CD1c-positive myeloid dendritic cell (primary cell): ENCODE results near the gene NME3.
A peak's percentile ranks its signal among the peaks of the same experiment; 100 is the strongest.

Experiments
- DNase-seq: peaks from one replicate; pipeline ENCODE4 v3.0.0-alpha.2; 2016; ENCODE audit errors: extremely low spot score

NME3 gene

DNA sequence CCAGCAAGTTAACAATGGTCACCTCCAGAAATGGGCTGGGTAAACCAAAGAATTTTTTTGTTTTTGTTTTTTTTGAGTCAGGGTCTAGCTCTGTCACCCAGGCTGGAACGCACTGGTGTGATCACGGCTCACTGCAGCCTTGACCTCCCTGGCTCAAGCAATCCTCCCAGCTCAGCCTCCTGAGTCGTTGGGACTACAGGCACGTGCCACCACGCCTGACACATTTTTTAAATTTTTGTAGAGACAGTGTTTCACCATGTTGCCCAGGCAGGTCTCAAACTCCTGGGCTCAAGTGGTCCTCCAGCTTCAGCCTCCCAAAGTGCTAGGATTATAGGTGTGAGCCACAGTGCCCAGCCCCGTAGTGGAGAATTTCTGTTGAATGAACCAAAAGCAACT lies 9.3 kb upstream of the NME3 start:
- no peak for DNase-seq

DNA sequence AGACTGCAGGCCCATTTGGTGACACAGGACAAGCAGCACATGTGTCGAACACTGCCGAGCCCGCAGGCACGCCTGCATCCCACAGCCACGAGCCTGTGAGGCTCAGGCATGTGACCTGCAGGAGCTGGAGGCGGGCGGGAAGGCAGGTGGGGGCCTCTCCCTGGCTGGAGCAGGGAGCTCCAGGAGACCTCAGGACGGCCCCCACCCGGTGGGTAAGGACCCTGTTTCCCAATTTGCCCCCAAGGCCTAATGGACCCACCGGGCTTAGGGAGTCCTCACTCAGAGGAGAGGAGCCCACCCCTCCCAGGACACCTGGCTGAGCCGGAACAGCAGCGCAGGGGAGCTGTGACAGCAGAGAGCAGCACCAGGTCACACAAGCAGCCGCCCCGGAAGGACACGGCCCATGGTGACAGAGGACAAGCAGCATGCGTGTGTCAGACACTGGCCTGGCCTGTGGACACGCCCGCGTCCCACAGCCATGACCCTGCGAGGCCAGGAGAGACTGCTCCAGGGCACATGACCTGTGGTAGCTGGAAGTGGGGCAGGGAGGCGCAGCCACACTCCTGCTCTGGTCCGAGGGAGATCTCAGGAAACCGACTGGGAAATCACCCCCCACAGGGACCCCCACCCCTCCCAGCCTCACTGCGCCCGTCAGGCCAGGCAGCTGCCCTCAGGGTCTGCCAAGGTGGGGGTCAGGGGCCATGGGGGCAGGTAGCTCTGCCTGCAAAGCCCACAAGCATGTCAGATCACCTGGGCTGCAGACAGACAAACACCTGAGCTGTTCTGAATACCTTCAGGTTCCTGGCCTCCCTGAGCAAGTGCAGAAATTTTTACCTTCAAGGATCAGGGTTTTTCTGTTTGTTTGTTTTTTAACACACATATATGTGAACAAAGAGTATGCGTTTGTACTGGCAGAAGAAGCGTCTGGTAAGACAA lies 8.7 kb upstream of the NME3 start:
- DNase-seq, result no peak

DNA sequence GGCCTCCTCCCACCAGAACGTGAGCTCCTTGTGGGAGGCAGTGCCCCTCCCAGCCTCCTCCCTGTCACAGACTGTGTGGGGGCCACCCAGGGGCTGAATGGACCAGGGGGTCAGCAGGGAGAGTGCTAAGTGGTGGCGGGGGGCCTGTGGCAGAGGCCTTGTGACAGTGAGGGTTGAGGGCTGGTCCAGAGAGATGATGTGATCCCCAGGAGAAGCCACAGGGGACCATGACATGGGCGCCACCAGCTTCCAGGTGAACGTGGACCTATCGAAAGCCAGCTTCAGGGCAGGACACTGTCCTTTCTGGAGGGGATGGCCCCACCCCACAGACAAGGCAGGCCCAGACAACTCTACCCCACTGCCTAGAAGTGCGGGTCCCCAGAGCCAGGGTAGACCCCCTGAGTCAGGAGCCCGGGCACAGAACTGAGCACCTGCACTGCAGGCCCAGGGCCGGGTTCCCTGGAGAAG lies 7.9 kb upstream of the NME3 start:
- DNase-seq, result no peak

DNA sequence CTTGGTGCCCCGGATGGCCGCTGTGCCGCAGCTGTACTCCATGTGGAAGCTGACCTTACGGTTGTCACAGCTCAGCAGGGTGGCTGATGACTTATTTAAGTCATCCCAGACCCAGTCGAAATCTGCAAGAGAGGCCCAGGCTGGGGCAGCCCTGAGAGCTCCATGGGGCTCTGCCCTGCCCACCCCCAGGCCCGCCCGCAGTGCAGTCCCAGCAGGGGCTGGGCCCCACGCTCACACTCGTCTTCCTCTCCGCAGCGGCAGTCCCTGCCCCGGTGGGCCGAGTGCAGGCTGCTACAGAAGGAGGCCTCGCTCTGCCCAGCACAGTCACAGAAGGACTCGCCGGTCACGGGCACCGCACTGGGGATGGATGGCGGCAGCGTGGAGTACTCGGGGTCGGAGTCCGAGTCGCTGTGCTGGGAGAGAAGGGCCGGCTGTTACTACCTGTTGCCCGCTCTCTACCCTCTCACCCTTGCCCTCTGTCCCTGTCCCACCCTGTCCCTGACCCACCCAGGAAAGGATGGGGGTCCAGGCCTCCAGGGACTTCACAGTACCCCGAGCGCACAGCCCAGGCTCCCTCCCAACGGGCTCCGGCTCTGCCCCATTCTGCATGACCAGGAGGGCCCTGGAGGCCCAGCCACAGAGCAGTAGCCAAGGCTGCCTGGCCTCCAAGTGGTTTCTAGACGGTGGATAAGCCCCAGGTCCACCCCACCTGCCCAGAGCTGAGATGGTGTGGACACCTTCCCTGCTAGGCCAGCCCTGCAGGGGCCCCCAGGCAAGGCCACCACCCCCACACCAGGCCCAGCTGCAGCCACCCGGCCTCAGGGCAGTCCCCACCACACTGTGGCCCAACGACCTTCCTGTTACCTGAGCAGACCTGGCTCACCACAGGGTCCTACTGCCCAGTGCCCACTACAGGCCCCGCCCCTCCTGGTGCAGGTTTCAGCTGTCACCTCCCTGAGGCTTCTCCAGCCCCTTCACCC lies 7.1 kb upstream of the NME3 start:
- no peak for DNase-seq

DNA sequence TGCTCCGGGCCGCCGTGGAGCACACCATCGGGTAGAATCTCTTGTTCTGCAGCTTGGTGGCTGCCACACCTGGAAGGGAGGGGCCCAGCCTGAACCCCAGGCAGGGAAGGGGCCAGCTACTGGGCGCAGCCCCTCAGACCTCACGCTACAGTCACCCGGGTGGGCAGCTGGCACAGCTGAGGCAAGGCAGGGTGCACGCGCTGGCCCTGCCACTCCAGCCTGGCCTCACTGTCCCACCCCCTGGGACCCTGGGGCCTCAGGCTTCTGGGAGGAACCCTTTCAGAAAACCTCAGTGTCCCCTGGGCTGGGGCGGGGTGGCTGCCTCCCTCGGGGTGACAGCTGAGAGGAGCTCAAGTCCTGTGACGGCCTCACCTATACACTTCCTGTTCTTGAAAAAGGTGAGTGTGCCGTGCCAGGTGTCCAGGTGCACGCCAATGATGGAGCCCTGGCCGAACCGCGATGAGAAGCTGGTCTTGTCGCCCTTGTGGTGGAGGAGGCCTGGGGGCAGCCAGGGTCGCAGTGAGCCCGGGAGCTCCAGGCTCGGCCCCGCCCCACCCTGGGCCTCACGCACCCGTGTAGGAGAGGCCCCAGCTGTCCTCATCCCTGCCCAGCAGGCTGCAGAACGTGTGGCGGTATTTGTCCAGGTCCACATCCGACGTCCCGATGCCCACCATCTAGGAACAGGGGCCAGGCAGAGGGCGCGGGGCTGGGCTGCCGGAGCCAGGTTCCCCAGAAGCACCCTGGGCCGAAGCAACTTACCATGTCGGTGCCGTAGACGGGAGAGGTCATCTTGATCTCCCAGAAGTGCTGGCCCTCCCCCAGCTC lies 6.2 kb upstream of the NME3 start:
- DNase-seq, result no peak

DNA sequence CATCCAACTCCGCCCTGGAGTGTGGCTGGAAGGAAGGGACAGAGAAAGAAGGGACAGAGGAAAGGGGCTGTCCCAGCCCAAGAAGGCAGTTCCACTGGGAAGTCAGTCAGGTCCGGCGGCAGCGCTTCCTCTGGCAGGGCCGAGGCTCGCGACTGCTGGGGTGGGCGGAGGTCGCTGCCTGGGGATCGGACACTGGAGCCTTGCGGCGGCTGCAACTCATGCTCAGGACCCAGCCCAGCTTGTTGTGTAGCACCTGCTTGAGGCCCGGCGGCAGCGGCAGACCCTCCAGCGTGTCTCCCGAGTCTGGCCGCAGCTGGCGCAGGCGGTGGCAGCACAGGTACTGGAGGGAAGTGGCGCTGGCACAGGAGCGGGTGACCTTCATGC lies 5.6 kb upstream of the NME3 start:
- no peak for DNase-seq

DNA sequence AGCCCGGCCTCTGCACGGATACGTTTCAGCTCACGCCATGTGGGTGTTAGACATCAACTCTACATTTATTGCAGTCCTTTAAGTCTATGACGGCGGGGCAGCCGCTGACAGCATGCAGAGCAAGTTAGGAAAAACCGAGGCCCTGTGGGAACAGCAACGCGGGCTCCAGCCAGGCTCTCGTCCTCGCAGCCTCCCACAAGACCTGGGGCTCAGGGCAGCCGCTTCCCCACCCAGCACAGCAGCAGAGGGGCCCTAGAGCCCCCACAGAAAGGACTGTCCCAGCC lies 5.3 kb upstream of the NME3 start:
- DNase-seq, result no peak

DNA sequence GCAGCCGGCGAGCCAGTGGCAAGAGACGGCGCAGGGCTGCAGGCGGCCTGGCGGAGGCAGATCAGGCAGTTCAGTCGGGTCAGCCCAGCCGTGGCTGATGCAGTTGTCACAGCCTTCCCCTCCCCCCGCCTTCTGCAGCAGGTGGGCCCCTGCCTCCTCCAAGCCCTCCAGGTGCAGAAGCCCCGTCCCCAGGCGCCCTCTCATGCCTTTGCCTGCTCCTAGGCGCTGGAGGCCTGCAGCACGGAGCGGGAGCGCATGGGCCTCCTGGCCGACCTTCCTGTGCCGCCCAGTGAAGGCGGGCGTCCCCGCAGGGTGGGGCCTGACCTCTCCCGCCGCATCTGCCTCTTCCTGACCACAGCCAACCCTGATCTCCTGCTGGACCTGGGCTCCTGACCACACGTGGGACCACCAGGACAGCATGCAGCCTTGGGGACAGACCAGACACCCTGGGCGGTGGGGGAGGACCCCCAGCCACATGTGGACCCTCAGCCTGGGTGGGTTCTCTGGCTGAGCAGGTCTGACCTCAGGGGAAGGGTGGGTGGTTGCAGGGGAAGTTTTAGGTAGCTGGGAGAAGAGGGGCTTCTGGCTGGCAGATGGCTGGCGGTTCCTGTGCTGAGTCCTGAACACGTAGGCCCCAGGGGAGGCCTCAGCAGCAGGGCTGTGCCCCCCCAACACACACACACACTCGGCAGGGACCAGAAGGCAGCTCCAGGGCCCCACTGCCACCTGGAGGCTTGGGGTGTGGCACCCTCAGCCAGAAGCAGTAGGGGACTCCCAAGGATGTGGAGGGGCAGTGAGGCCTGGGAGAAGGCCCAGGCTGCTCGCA lies 4.7 kb upstream of the NME3 start:
- no peak for DNase-seq

DNA sequence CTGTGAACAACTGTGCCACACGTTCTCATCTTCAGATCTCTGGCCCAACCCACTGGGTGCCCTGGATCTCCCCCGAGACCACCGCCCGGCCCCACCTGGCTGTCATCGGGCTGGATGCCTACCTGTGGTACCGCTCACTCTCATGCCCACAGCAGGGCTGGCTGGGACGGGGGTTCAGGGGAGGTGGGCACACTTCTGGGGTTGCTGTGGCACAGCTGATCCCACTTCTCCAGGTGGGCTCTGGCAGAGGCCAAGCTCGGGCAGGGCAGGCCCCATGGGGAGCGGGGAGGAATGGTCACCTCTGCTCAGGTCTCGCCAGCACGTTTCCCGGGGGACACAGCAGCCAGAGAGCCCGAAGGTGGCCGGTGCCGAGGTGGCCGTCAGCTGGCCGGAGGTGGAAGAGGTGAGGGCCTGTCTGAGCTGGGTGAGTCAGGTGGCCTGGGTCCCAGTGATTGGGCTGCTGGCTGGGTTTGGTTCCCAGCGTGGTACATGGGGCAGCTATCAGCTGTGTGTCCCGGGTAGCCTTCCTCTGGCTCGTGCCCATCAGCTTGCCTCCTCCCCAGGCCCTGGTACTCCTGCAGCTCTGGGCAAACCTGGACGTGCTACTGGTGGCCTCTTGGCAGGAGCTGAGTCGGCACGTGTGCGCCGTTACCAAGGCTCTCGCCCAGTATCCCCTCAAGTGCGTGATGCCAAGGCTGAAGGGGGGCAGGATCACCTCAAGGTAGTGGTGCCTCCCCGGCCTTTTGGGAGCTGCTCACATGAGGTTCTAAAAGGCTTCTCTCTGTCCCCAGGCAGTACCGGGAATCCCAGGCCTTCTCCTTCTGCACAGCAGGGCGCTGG lies 3.9 kb upstream of the NME3 start:
- DNase-seq, result no peak

DNA sequence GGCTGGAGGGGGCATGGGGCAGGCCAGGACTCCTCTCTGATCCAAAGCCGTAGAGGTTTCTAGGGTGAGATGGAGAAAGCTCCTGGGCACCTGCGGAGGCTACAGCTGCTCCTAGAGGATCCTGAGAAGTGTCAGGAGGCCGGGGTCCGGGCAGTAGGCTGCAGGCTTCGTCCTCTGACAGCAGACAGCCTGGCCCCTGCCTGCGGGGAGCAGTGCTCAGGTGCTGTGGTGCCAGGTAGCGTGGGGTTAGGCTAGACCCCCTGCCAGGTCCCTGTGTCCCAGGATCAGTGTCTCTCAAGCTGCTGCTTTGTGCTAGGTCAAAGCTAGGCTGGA lies 3.1 kb upstream of the NME3 start:
- no peak for DNase-seq

DNA sequence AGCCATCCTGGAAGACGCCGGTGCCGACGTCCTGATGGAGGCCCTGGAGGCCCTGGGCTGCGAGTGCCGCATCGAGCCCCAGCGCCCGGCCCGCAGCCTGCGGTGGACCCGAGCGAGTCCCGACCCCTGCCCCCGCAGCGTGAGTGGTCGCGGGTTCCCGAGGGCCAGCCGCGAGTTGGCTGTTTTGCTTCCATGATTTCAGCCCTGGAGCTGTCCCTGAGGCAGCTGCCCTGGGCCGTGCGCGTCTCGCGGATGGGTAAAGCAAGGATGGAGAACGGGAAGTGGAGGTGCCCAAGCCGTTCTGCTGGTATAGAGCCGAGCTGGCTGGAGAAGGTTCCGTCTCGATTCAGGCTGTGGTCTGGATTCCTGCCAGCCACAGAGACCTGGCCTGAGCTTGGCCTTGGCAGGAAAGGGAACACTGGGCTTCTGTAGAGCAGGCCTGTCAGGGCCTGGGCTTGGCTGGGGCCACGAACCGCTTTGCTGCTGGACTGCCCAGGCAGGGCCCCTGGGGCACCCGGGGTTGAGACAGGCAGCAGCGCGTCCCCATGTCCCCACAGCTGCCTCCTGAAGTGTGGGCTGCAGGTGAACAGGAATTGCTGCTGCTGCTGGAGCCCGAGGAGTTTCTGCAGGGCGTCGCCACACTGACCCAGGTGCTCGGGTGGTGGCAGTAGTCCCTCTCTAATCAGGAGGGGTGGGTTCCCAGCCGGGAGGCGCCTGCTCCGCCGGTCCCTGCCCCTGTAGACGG lies 2.5 kb upstream of the NME3 start:
- peak; percentile 58 for DNase-seq

DNA sequence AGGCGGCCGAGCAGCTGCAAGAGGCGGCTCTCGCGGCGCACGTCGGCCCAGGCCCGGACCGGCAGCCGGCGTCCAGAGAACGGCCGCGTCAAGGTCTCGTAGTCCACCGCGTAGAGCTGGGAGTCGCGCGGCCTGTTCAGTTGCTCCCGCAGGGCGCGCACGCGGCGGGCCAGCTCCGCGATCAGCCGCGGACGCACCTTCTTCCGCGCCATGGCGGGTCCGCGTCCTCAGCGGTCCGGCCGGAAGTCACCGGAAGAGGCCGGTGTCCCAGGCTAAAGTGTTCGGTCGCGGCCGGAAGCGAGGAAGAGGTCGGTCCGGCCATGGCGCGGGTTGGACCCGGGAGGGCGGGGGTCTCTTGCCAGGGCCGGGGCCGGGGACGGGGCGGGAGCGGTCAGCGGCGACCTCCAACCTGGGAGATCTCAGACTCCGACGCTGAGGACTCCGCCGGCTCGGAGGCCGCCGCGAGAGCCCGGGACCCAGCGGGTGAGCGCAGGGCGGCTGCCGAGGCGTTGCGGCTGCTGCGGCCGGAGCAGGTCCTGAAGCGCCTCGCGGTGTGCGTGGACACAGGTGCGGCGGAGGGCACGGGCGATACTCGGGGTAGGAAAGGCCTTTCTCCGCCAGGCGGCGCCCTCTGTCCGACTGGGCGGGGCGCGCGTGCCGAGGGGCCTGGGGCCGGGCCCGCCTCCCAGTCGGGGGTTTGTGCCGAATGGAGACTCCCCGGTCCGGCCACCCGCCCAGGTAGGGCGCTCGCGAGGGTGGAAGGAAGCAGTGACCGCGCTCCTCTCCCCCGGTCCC lies 1.8 kb upstream of the NME3 start, which contains the start of gene MRPS34:
Gene MRPS34, minus strand, starts transcription at position 227 of the 795 bp plus-strand sequence. Its CDS starts 15 bp downstream, at position 212.
- DNase-seq, result peak; percentile 90

DNA sequence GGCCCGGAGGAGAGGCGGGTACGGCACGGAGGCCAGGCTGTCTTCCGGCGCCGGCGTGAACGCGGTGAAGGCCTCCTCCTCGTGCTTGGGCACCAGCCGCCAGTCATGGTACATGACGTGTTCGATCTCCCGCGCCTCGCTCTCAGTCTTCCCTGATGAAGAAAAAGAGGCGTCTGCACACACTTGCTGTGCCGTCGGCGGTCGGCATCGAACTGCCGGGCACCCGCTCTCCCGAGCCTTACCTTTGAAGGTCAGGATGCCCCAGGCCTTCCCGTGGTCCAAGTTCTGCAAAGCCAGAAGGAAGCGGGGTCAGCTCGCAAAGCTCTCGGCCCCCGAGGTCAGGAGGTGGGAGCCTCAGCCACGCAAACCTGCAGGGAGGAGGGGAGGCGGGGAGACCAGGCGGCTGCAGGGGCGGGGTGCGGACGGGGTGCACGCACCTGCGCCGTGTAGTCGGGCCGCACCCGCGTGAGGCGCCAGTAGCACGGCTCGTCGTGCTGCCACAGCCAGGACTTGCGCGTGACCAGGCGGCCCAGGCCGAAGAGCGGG lies 1.1 kb upstream of the NME3 start, which contains the start of gene EME2:
Gene EME2, plus strand, starts transcription at position 449 of the 546 bp plus-strand sequence. CDS start 418 bp downstream, outside the sequence.
- DNase-seq, result peak; percentile 28

DNA sequence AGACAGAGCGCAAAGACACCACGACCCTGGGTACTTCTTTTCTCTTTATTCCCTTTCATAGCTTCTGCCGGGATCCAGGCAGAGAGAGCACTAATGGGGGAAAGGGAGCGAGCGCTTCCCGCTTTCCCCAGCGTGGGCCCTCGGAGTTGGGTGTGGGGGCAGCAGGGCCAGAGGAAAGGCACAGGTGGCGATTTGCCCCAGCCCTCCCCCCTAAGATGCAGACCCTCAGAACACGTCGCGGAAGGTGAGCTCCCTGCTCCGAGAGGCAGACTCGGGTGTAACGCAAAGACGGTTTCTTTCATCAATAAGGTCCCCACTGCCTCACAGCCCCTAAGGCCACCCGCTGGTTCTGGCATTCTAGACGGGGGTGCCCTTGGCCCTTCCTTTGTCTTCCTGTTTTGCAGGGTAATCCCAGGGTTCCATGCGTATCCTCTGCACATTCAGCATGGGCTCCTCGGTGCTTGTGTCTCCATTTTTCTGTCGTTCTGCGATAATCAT lies 570 bp upstream of the NME3 start:
- no peak for DNase-seq

DNA sequence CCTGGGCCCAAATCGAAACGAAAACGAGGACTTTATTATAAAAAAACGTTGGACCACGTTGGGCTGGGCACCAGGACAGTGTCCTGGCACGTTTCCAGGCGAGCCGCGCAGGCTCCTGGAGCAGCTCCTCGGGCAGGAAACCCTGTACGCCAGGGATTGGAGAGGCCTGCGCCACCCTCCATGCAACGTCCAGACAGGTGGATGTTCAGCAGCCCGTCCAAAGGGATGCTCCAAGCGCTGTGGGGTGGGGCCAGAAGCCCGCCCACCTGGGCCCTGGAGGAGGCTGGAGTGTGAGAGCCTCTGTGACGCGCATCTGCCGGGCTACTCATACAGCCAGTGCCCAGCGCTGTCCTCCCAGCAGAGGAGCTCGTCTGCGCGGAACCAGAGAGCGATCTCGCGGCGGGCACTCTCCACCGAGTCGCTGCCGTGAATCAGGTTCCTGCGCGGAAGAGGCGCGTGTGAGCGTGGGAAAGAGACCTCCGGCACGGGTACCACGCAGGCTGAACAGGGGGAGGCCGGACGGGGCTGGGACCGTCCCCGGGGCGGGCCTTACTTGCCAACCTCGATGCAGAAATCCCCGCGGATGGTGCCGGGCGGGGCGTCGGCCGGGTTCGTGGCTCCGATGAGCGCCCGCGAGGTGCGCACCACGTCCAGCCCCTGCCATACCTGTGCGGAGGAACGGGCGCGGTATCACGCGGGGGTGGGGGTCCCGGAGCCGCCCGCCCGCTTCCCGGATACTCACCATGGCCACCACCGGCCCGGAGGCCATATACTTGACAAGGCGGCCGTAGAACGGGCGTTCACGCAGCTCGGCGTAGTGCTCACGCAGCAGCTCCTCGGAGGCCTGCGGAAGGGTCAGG lies 785 bp downstream of the NME3 start:
- DNase-seq, result peak; percentile 12

DNA sequence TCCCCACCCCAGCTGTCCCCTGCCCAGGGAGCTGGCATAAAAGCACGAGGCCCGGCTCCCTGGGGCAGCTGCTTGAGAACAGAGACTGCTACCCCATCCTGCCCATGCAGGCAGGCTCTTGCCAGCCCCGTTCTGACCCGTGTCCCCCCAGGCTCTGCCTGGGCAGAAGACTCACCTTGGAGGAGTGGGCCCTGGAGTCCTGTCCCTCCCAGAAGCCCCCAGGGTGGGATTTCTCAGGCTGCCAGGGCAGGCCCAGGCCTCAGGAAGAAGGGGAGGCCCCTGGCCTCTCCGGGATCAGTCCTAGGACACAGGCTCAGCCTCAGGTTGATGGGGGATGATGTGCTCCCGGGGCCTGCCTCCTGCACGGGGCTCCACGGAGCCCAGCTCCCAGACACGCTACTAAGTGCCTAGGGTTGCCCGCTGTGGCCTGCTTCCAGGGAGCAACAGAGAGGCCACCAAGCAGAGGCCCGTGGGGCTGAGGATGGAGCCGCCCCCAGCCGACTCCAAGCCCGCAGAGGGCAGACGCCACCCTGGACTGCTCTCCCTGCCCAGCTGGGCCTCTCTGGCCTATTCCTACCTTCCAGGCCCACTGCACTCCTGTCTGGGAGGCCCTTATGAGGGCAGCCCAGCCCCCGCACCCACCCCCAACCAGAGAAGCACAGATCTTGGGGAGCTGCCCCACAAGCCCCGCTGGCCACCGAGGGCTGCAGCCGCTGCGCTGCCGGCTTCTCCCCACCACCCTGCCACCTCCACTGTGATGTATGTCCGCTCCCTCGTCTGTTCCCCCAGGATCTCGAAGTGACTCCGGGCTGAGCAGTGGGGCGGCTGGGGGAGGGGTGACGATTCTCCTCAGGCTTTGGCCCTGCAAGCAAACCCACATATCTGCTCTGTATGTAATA lies 1.7 kb downstream of the NME3 start:
- no peak for DNase-seq
